Activated T-cell treated with anti-CD3 and anti-CD28 coated beads for 24 hours (primary cell): ENCODE measurements around the gene SRCIN1.
A peak's percentile ranks its signal among the peaks of the same experiment; 100 is the strongest.

Experiments
- DNase-seq: peaks from one replicate; pipeline ENCODE4 v3.0.0-alpha.2; 2020; ENCODE audit warnings: low read depth

The SRCIN1 gene

DNA sequence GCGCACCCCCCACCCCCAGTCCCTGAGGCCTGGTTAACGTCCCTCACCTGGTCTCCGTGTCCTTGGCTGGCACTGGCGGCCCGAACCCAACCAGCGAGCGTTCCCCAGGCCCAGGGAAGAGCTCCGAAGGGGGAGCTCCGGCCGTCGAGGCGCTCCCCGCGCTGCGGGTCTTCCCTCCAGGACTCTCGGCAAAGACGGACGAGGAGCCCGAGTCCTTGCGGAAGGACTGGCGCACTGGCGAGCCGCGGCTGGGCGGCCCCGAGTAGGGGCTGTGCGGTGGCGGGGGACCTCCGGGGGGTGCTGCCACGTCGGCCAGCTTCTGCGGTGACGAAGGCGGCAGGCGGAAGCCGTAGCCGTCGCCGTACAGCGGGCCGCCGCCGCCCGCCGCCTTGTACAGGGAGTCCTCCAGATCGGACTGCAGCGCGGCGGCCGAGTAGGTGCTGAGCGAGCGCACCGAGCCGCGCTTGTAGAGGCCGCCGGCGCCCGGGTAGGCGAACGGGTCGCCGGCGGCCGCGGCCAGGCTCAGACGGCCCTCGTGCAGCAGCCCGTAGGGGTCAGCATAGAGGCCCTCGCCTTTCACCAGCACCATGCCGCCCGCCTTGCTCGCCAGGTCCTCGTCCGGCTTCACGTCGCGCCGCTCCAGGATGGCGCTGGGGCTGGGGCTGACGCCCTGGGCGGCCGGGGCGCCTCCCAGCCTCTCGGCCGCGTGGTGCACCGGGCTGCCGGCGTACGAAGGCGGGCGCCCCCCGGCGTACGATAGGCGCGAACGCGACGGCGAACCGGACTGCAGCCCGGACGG, 44.1 kb downstream of the SRCIN1 start:
- no peak for DNase-seq

DNA sequence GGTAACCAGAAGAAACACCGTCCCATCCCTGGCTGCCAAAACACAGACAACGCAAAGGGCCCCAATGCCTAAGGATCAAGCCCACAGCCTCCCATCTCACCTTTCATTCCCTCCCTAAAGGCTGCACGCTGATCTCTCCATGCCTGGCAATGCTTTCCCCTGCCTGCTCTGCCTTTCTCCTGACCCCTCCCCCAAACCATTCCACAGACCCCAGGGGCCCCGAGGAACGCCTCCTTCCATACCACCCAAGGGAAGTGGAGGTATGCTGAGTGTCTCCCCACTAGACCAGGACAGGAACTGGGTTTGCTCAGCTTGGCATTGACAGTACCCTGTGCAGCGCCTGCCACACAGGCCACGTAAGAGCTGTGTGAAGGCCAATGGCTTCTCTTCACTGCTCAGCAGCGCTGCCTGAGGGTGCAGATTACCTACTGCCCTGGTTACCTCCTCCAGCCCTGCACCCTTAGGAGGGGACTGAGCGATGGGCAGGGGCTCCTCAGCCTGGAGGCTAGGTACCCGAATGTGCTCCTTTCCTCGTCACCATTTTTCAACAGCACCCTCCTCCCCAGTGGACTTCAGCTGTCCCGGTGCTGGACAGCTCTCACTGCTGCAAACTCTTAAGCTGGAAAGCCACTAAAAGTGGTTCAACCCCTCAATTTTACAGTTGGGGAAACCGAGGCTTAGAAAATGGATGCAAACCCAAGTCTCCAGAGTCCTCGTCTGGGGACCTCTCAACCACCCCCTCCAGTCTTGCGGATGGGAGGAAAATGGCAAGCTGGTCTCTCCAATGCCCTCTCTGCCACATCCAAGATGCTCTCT, 45.0 kb downstream of the SRCIN1 start:
- DNase-seq: no peak

DNA sequence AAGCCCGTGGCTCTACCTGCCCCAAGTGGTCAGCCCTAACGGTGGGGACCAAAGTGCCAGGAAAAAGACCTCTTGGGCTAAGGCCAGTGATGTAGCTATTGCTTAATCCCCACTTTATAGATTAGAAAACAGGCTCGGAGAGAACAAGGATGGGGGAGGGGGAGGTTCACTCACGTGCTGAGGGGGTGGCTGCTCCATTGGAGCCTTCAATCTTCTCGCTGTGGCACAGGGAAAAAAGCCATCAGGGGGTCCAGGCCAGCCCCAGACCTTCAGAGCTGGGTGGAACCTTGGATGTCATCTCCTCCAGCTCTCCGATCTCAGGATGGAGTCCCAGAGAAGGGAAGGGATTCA, 45.9 kb downstream of the SRCIN1 start:
- no peak for DNase-seq

DNA sequence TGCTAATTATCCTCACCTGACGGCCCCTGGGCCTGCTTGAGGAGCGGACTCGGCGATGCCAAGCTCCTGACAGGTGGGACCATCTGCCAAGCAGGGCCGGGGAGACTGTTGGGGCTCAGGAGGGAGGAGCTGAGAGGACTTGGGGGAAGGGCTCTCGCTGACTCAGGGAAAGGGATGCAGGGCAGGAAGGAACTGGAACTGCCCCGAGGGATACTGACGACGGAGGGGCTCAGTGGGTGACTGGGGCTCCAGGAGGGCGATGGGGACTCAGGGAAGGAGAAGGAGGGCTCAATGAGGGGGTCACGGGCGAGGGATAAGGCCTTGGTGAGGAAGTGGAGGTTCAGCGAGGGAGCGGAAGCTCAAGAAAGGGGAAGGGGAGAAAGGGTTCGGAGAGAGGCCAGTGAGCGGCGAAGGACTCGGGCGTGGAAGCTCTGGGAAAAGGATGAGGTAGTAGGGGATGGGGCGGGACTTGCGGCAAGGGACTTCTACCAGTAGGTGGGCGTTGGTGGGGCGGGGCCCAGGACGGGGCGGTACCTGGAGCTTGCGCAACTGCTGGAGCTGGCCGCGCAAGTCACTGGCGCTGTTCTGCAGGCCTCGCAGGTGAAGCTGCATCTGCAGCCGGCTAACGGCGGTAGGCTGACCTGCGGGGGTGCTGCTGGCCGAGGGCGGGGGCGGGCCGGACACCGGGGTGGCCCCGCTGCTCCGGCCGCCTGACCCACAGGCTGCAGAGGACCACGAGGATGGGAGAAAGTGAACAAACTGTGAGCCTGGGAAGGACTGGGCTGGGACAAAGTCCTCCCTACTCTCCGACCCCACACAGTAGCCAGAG, 46.5 kb downstream of the SRCIN1 start:
- peak; percentile 85 for DNase-seq

DNA sequence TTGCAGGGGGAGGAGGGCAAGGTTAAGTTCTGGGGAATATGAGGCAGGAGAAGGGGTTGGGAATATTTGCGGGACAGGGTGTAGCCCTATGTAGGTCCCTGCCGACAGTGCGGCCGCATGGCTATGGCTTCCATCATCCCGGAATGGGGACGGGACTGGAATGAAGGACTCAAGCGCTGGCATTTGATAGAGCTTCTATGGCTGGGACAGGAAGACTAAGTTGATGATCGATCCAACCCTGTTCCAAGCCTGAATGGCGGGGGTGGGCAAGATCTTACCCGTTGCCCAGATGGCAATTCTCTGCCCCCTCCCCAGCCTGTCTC, 47.1 kb downstream of the SRCIN1 start:
- no peak for DNase-seq

DNA sequence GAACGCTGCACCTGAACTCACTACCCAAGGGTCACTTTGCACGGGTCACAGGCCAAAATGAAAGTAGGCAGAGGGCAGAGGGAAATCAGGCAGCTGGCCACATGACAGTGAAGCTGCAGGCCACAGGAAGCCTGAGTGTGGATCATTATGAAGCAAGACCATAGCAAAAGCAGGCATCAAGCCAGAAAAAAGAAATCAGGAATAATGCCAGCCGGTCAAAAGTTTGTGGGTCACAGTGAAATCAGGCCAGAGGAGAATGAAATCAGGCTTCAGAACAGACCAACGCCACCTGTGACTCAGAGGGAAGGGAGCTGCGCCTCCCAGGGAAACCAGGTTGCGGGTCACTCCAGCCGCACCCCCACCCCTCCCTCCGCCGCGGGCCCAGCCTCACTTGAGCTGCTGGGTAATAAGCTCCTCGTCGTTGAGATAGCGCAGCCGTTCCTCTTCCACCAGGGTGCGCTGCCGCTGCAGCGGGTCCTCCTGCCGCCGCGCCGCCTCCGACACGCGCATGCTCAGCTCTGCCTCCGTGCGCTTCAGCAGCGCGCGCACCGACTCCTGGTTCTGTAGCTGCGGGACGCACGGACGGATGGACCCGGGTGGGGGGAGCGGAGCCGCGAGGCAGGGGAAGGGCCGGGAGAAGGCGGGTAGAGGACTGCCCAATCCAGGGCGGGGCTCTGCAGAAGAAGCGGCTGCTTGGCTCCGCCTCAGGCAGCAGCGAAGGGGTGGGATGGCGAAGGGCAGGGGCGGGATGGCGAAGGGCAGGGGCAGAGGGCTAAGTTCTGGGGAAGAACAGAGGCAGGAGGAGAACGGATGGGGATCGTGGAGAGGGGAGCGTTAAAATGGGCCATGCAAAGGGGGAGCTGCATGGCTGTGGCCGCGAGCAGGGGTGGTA, 47.7 kb downstream of the SRCIN1 start:
- DNase-seq: peak; percentile 89

DNA sequence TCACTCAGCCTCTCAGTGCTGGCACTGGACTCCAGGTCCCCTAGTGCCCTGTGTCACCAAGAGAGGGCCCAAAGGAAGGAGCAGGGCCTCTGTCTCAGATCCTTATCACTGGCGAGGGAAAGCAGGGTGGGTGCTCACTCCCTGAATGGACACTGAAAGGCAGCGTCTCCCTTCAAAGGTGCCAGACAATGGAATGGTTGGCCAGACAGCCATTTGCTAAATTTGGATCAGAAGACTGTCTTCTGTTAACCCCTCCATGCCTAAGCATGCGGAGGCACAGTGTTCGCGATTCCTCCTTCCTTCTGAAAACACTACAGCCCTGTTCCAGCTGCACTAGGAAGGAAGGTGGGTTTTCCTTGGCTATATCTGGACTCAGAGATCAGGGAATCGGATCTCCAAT, 48.4 kb downstream of the SRCIN1 start:
- DNase-seq: no peak

DNA sequence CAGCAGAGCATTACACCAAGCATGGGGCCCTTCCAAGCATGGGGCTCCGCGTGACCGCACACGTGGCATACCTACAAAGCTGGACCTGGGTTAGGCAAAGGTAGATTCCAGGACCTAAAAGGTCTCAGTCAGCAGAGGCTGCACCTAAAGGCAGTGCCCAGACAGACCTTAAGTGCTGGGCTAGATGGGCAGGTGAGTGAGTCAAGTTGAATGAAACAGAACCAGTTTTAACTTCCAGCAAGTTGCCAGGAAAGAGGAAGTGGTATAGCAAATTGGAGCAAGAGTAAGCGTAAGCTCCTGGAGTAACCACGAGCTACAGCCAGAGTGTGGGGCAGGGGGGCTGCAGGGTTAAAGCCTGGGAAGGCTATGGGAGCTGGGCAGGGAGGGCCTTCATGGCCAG, 49.5 kb downstream of the SRCIN1 start:
- no peak for DNase-seq

DNA sequence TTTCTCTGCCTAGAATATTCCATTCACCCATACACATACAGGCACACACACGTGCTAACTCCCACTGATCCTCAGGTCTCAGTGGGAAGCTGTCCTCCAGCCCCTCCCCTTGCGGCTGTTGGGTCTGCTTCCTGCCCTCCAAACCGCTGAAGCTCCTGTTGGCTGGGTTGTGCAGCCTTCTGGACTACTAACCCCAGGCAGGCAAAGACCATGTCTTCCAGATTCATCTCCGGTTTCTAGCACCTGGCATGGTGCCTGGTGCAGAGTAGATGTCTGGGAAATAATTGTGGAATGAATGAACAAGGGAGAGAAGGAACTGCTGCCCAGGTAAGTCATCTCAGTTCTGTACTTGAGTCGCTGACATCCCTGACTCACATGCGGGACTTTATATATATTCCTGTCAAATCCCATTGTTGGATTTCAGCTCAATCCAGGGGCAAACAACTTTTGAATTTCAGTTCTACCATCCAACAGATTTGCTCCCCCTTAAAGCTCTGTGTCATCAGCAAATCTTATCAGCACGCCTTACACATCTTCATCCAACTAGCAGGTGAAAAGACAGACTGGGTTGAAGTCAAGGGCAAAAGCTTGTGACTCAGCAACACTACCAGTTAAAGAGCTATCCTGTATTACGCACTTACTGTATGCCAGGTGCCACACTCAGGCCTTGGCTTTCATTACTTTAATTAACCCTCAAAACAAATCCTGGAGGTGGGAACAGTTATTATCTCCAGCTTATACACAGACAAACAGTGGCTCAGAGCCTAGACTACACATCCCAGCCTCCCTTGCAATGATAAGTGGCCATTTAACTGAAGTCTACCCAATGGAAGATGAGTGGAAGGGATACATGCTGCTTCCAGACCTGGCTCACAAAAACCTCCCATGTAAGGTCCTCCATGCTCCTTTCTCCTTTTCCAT, 51.1 kb downstream of the SRCIN1 start:
- DNase-seq: no peak

DNA sequence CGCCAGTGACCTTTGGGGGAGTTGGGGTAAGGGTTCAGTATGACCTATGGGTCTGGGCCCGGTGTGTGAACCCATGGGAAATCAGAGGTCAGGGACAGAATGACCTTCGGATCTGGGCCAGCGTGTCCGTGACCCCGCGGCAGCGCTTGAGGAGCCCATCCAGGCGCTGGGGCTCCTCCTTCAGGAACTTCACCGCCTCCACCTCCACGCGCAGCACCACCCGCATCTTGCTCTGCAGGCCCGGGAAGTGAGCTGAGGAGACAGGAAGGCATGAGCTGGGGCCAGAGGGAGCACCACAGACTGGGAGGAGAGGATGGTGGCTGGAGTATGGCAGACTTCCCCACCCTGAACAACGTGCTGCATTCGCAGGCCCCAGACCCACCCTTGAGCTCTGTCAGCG, 53.4 kb downstream of the SRCIN1 start:
- DNase-seq: no peak

DNA sequence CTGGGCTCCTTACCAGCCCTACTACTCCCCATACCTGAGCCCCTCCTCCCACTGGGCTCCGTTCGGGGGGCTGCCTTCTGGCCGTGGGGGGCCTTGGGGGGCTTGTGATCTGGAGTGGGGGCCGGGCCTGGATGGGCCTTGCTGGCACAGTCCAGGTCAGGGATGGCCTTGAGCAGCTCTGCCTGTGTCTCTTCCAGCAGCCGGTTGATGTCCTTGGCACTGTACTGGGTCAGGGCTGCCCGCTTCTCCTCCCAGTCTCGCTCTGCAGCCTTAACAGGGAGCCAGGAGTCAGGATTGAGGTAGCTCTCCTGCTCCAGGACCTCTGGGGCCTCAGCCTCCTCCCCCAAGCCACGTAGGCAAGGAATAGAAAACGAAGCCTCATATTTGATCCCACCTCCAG, 54.6 kb downstream of the SRCIN1 start:
- DNase-seq: no peak

DNA sequence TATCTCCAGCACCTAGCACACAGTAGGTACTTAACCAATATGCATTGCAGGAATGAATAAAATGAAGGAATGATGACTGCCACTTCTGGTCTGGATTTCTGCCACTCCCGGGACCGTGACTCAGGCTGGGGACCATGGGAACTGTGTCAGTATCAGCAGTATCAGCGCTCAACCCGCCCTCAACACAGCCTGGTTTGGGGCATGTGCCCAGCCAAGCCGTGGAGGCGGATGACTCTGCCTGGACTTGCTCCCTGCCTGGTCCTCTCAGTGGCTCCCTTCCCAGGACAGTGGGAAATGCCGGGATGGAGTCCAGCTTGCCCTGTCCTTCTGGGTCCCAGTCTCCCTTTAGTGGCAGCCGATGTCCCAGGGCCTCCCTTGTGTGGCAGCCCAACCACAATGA, 55.1 kb downstream of the SRCIN1 start:
- DNase-seq: no peak

DNA sequence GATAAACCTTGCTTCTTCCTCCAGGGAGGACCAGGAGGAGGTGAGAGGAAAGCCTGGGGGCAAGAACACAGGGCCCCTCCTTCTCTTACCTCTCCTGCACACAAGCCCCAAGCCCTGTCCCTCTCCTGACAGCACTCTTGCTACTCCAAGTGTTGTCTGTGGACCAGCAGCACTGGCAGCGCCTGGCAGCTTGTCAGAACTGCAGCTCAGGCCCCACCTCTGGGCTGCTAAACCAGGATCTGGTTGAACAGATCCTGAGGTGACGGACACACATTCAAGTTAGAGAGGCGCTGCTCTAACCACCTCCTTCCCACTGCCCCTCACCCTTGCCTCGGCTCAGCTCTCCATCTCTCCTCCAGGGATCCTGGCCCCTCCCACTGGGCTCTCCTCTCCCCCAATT, 56.5 kb downstream of the SRCIN1 start:
- no peak for DNase-seq

DNA sequence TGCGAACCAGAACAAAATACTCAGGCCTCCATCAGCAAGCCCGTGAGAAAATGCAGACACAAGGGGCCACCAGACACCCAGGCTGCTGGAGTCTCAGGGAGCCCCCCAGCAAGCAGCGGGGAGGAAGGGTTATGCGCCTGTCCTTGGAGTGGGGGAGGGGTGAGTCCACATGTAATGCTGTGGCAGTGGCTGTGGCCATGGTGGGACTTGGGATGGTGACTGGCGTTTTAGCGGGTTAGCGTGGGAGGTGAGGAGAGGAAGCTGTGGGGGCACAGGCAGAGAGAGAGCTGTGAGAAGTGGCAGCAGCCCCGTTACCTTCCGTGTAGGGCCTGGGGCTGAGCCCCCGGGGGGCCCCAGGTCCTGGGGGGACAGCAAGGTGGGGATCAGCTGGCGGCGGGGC, 58.3 kb downstream of the SRCIN1 start:
- no peak for DNase-seq

DNA sequence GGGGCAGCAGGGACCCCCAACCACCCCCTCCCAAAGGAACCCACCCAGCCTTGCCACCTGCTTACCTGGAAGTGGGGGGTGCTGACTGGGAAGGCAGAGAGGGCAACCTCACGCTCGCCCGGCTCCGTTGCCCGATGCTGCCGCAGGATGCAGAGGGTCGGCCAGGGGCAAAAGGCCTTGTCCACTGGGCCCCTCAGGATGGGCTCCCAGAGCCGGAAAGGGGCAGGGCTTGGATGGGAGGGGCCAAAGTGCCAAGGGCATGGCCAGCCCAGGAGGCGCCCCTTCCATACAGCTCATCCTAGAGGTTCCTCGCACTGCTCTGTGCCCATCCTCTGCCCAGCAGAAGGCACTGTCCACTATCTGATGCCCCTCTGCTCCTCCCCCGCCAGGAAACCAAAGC, 59.4 kb downstream of the SRCIN1 start:
- DNase-seq: no peak

DNA sequence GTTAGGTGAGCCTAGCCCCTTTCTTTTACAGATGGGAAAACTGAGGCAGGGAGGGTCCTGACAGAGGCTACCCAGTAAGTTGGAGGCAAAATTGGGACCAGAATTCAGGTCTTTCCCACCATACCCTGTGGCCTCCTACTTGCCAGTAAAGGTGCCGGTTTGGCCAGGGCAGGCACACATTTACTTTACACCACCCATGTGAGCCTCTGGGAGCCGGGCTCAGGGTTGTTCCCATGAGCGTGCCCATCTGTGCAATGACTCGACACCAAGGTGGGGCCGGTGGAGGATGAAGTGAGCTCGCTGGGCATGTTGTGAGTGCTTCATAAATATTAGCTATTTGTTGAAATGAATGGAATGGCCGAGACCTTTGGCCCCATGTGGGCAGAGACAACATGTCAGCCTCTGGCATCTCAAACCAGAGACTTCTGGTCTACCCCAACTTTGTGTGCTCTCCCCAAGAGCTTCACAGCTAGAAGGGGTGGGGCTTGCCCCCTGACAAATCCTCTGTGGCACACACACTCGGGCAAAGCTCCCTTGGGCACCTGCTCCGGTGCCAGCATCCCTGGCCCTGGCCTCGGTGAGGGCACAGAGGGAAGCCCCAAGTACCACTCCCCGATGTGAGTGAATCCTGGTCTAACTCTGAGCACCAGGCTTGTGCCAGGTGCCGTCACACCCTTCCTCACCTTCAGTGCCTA, 60.1 kb downstream of the SRCIN1 start:
- DNase-seq: no peak

DNA sequence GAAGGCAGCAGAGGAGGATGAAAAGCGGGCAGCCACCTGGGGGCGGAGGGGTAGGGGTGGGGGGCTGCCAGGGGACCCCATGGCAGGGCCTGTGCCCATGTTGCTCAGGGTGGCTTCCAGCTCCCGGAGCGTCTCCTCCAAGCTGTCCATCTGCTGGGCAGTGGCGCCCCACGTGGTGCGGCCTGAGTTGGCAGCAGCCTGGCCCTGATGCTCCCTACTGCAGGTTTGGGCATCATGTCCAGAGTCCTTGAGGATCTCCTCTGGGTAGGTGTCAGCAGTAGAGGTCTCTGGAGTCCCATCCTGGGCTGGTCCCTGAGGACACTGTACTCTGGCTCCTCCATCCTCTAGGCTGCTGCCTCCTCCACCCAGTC, 60.9 kb downstream of the SRCIN1 start:
- DNase-seq: no peak

DNA sequence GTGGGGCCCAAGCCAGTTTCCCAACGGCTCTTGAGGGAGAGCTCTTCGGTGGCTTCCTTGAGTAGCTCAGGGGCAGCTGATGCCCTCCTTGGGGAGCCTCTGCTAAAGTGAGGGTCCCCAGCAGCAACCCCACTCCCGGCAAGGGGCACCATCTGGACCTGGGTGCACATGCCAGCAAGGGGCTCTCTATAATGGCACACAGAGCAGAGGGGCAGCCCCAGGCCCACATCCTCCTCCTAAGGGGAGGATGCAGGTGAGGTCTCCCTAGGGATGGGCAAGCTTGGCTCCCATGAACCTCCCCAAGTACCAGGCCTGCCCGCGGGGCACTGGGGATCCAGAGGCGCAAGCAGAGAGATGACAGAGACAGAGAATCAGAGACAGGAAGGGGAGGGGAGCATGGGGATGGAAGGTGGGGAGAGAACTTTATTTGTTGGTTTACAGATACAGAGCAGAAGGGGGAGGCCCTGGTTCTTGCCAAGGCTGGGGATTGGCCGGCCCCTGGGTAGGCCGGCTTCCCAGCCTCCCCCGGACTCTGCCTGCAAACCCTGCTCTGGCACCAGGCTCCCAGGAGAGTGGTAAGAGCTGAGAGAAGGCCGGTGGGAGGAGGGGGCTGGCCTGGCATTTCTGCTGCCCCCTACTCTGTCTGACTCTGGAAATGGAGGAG, 61.4 kb downstream of the SRCIN1 start:
- no peak for DNase-seq

DNA sequence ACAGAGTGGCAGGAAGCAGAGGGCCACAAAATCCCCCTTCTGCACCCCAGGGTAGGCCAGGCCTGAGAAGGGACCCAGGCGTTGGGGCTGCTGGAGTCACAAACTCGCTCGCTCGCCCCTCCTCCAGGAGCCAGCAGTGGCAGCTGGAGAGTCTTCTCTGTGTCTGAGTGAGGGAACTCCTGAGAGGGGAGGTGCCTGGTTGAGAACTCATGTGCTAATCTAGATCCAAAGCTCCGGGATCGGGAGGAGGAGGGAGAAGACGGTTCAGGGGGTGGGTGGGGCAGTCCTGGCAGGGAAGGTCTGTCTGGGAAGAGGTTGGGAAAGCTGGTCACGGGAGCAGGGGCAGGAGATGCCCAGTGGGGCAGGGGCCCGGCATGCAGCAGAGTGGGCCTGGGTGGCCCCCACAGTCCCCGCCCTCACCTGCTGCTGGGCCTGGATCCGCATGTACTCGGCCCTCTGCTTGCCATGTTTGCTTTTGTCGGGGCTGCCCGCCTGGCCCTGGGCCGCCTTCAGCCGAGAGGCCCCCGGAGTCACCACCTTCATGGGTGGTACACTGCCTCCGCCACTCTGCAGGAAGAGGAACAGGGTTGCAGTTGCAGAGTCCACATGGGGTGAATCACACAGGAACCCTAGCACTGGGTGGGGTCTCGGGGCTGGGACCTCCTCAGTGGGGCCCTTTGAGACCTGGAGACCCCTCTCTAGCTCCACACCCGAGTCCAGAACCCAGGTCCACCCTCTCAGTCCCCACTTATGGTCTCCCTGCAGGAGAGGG, 62.2 kb downstream of the SRCIN1 start:
- DNase-seq: no peak
